GM12891 (cell line): Measurements from ENCODE around the gene PTCHD4.

Source experiments
- PAX5 ChIP-seq: IDR thresholded peaks from 2 replicates; pipeline ENCODE4 v1.6.1; 2011; ENCODE audit warnings: low read length, moderate library complexity, mild to moderate bottlenecking; ENCODE audit not compliant: insufficient read depth, severe bottlenecking
- POLR2A ChIP-seq: IDR thresholded peaks from 2 replicates; pipeline ENCODE4 v1.6.1; 2011; ENCODE audit warnings: low read depth, low read length, control low read depth
- POLR2AphosphoS5 ChIP-seq: IDR thresholded peaks from 2 replicates; pipeline ENCODE4 v1.6.1; 2011; ENCODE audit warnings: low read depth, low read length, control low read depth
- POU2F2 ChIP-seq: IDR thresholded peaks from 2 replicates; pipeline ENCODE4 v1.6.1; 2011; ENCODE audit warnings: low read depth, mild to moderate bottlenecking, control low read depth, low read length, moderate library complexity
- SPI1 ChIP-seq: IDR thresholded peaks from 2 replicates; pipeline ENCODE4 v1.6.1; 2011; ENCODE audit warnings: low read depth, low read length, control low read depth
- TAF1 ChIP-seq: IDR thresholded peaks from 2 replicates; pipeline ENCODE4 v1.6.1; 2011; ENCODE audit warnings: low read depth, low read length, control low read depth

- no peak for TF ChIP-seq POLR2AphosphoS5
- TF ChIP-seq POLR2A, result no peak
- no peak for TF ChIP-seq TAF1
- no peak for TF ChIP-seq PAX5
- no peak for TF ChIP-seq POU2F2
- no peak for TF ChIP-seq SPI1
These were observed 29.0 kb upstream of the PTCHD4 start for GRCh38 chr6:48139818-48140614.
